ENCODE measurements around the gene OCA2.

The OCA2 gene

DNA sequence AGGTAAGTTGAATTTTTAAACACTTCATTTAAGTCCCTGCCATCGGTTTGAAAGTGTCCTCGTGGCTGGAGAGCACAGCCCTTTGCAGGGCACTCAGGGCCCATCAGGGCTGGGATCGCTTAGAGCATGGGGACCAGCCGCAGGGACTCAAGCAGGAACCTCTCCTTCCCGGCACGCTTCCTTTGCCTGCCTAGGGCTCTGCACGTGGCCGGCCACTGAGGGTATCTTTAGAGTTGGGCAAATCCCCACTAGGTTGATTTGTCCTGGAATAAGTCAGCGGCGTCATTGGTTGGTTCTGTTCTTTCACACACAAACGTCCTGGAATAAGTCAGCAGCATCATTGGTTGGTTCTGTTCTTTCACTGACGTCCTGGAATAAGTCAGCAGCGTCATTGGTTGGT is 131.6 kb downstream of the OCA2 start:
- no peaks in the 10 kb centered on the region for H3K9me2 ChIP-seq (replicated peaks; ENCODE audit: low read depth, low read length)
- H3K9ac ChIP-seq (ENCODE audit: low read depth, low read length, poor library complexity, severe bottlenecking), result no peak overlapping the region
- H3K4me2 ChIP-seq (ENCODE audit: low read depth, low read length, poor library complexity, severe bottlenecking), result no peak overlapping the region
- H3K27me3 ChIP-seq (ENCODE audit: insufficient read depth, low read length, poor library complexity, severe bottlenecking), result no peaks in the 10 kb centered on the region
- no peak for TF ChIP-seq EZH2phosphoT487 (IDR thresholded peaks at IDR 0.05; ENCODE audit: borderline replicate concordance)
- TF ChIP-seq, protein P1, sequence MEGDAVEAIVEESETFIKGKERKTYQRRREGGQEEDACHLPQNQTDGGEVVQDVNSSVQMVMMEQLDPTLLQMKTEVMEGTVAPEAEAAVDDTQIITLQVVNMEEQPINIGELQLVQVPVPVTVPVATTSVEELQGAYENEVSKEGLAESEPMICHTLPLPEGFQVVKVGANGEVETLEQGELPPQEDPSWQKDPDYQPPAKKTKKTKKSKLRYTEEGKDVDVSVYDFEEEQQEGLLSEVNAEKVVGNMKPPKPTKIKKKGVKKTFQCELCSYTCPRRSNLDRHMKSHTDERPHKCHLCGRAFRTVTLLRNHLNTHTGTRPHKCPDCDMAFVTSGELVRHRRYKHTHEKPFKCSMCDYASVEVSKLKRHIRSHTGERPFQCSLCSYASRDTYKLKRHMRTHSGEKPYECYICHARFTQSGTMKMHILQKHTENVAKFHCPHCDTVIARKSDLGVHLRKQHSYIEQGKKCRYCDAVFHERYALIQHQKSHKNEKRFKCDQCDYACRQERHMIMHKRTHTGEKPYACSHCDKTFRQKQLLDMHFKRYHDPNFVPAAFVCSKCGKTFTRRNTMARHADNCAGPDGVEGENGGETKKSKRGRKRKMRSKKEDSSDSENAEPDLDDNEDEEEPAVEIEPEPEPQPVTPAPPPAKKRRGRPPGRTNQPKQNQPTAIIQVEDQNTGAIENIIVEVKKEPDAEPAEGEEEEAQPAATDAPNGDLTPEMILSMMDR (conservative IDR thresholded peaks at IDR 0.05; ENCODE audit: low read length), result no peak
- no peaks in the 10 kb centered on the region for H3F3A ChIP-seq (ENCODE audit: low read depth)
- H3K4me3 ChIP-seq (ENCODE audit: low read length, poor library complexity, severe bottlenecking), result no peak overlapping the region
- no peaks in the 10 kb centered on the region for H3K9me3 ChIP-seq (ENCODE audit: insufficient read depth, low read depth, low read length)
- no peaks in the 10 kb centered on the region for H4K20me1 ChIP-seq (ENCODE audit: insufficient read depth, low read length, poor library complexity, severe bottlenecking)
- H2AFZ ChIP-seq (ENCODE audit: low read length), result no peak overlapping the region
- no peaks in the 10 kb centered on the region for H3K79me2 ChIP-seq (ENCODE audit: insufficient read depth, low read length)
- no peaks in the 10 kb centered on the region for H3K36me3 ChIP-seq (ENCODE audit: insufficient read depth, low read length)
- no peaks in the 10 kb centered on the region for H3K4me1 ChIP-seq (ENCODE audit: insufficient read depth, low read length, poor library complexity, severe bottlenecking)

DNA sequence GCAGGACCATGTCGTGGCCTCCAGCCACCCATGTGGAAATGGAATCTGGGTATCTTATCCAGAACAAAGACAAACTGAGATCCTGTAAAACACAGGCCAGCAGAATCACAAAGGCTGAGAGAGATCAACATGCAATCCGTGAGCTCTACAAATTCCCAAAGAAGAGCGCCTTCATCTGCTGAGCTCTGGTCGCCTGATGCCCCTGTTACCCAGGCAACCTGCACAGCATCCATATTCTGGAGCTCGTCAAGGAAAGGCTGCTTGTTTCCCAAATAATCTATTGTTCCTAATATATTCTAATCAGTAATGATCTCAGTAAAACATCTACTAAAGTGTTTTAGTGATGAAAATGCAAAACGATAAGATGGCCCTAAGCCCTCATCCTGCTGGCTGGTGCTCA is 133.6 kb downstream of the OCA2 start:
- no peaks in the 10 kb centered on the region for H3K9me3 ChIP-seq (ENCODE audit: insufficient read depth, low read depth, low read length)
- H3K4me1 ChIP-seq (ENCODE audit: insufficient read depth, low read length, poor library complexity, severe bottlenecking), result no peaks in the 10 kb centered on the region
- no peaks in the 10 kb centered on the region for H4K20me1 ChIP-seq (ENCODE audit: insufficient read depth, low read length, poor library complexity, severe bottlenecking)
- H3K79me2 ChIP-seq (ENCODE audit: insufficient read depth, low read length), result no peaks in the 10 kb centered on the region
- H3K4me2 ChIP-seq (ENCODE audit: low read depth, low read length, poor library complexity, severe bottlenecking), result no peak overlapping the region
- no peak overlapping the region for H2AFZ ChIP-seq (ENCODE audit: low read length)
- no peaks in the 10 kb centered on the region for H3K9me2 ChIP-seq (replicated peaks; ENCODE audit: low read depth, low read length)
- H3K4me3 ChIP-seq (ENCODE audit: low read length, poor library complexity, severe bottlenecking), result no peak overlapping the region
- TF ChIP-seq, protein P1 (conservative IDR thresholded peaks at IDR 0.05; ENCODE audit: low read length), result no peak
- no peak for TF ChIP-seq EZH2phosphoT487 (IDR thresholded peaks at IDR 0.05; ENCODE audit: borderline replicate concordance)
- H3K9ac ChIP-seq (ENCODE audit: low read depth, low read length, poor library complexity, severe bottlenecking), result no peak overlapping the region
- no peaks in the 10 kb centered on the region for H3K27me3 ChIP-seq (ENCODE audit: insufficient read depth, low read length, poor library complexity, severe bottlenecking)
- H3F3A ChIP-seq (ENCODE audit: low read depth), result no peaks in the 10 kb centered on the region
- H3K36me3 ChIP-seq (ENCODE audit: insufficient read depth, low read length), result no peaks in the 10 kb centered on the region

DNA sequence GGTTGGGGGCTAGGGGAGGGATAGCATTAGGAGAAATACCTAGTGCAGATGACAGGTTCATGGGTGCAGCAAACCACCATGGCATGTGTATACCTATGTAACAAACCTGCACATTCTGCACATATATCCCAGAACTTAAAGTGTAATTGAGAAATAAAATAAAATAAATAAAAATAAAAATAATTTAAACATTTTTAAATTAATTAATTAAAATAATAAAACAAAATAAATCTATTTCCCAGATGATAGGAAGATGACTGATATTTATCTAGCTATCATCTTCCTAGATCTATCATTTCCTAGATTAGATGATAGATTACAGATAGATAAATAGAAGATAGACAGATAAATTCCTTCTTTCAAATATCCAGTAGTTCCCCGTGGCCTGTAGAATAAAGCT is 137.3 kb downstream of the OCA2 start:
- no peaks in the 10 kb centered on the region for H3K36me3 ChIP-seq (ENCODE audit: insufficient read depth, low read length)
- H3K9me3 ChIP-seq (ENCODE audit: insufficient read depth, low read depth, low read length), result no peaks in the 10 kb centered on the region
- no peak overlapping the region for H2AFZ ChIP-seq (ENCODE audit: low read length)
- H3K27me3 ChIP-seq (ENCODE audit: insufficient read depth, low read length, poor library complexity, severe bottlenecking), result no peaks in the 10 kb centered on the region
- no peak overlapping the region for H3K4me2 ChIP-seq (ENCODE audit: low read depth, low read length, poor library complexity, severe bottlenecking)
- H4K20me1 ChIP-seq (ENCODE audit: insufficient read depth, low read length, poor library complexity, severe bottlenecking), result no peaks in the 10 kb centered on the region
- no peaks in the 10 kb centered on the region for H3K9me2 ChIP-seq (replicated peaks; ENCODE audit: low read depth, low read length)
- no peaks in the 10 kb centered on the region for H3F3A ChIP-seq (ENCODE audit: low read depth)
- H3K4me3 ChIP-seq (ENCODE audit: low read length, poor library complexity, severe bottlenecking), result no peak overlapping the region
- no peak overlapping the region for H3K9ac ChIP-seq (ENCODE audit: low read depth, low read length, poor library complexity, severe bottlenecking)
- no peak for TF ChIP-seq EZH2phosphoT487 (IDR thresholded peaks at IDR 0.05; ENCODE audit: borderline replicate concordance)
- TF ChIP-seq, protein P1 (conservative IDR thresholded peaks at IDR 0.05; ENCODE audit: low read length), result no peak
- H3K4me1 ChIP-seq (ENCODE audit: insufficient read depth, low read length, poor library complexity, severe bottlenecking), result no peaks in the 10 kb centered on the region
- H3K79me2 ChIP-seq (ENCODE audit: insufficient read depth, low read length), result no peaks in the 10 kb centered on the region

All from Loucy (cell line).